GM10248 (cell line): Measurements from ENCODE around the gene BSN.

Experiments
- CTCF ChIA-PET: fragments of 300-600 bp; sonication (Branson Sonifier 250); formaldehyde crosslinking; extraction: SDS; loops from one replicate; lab custom pipeline; 2021; ENCODE audit warnings: antibody characterized with exemption; lab: Yijun Ruan, JAX
- POLR2A ChIA-PET: fragments of 350-650 bp; sonication (Branson Sonifier 250); formaldehyde crosslinking; extraction: SDS; loops from one replicate; lab custom pipeline; 2020; ENCODE audit warnings: antibody characterized with exemption; lab: Yijun Ruan, JAX
- DNase-seq: peaks from one replicate; pipeline ENCODE4 v3.0.0; 2012; ENCODE audit errors: extremely low spot score
- CTCF ChIP-seq: IDR thresholded peaks from 2 replicates; pipeline ENCODE4 v1.5.1; 2012; ENCODE audit warnings: mild to moderate bottlenecking, low read depth; ENCODE audit errors: extremely low read depth, missing control alignments, control extremely low read depth

Gene BSN

GRCh38 chr3:49661281-49661680, 107.0 kb downstream of the BSN start:
- TF ChIP-seq CTCF, result no peak
- POLR2A ChIA-PET, result no interaction called here
- CTCF ChIA-PET, result interaction anchor here (1.6 kb wide), 1 partner anchor 10 kb away, joined by 7 read pairs; no protein-coding TSS in a partner anchor
- no peak for DNase-seq

GRCh38 chr3:49662021-49662420, 107.7 kb downstream of the BSN start:
- DNase-seq, result no peak
- TF ChIP-seq CTCF, result no peak
- CTCF ChIA-PET, result interaction anchor here (1.3 to 2.0 kb wide), 2 partner anchors 10 to 122 kb away, joined by 9 to 13 read pairs; no protein-coding TSS in a partner anchor
- POLR2A ChIA-PET, result no interaction called here

DNA sequence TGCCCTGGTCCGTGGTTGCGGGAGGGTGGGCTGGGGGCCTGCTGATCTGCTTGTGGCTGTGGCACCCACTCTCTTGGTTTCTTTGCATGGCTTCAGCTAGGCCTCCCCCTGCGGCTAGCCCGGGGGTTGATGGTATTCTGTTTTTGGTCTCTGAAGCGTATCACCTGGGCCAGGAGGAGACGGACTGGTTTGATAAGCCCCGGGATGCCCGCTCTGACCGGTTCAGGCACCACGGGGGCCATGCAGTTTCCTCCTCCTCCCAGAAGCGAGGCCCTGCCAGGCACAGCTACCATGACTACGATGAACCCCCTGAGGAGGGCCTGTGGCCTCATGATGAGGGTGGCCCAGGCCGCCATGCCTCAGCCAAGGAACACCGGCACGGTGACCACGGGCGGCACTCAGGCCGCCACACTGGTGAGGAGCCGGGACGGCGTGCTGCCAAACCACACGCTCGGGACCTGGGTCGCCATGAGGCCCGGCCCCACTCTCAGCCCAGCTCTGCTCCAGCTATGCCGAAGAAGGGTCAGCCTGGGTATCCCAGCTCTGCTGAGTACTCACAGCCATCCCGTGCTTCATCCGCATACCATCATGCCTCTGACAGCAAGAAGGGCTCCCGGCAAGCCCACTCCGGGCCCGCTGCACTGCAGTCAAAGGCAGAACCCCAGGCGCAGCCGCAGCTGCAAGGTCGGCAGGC, 108.6 kb downstream of the BSN start:
- no peak for DNase-seq
- no peak for TF ChIP-seq CTCF
- POLR2A ChIA-PET, result no interaction called here
- CTCF ChIA-PET, result interaction anchor here (1.0 to 2.0 kb wide), 3 partner anchors 9 to 123 kb away, joined by 4 to 13 read pairs (median 9); no protein-coding TSS in a partner anchor

GRCh38 chr3:49663831-49664230, 109.6 kb downstream of the BSN start:
- CTCF ChIA-PET, result interaction anchor here (0.7 to 4.1 kb wide), 3 partner anchors 8 to 124 kb away, joined by 3 to 27 read pairs (median 13); no protein-coding TSS in a partner anchor
- no peak for TF ChIP-seq CTCF
- no peak for DNase-seq
- POLR2A ChIA-PET, result no interaction called here

- DNase-seq, result no peak
- POLR2A ChIA-PET, result no interaction called here
- TF ChIP-seq CTCF, result no peak
- CTCF ChIA-PET, result interaction anchor here (0.7 to 4.1 kb wide), 2 partner anchors 9 to 125 kb away, joined by 3 to 27 read pairs; no protein-coding TSS in a partner anchor
These were observed 110.0 kb downstream of the BSN start for GRCh38 chr3:49664300-49664699.

DNA sequence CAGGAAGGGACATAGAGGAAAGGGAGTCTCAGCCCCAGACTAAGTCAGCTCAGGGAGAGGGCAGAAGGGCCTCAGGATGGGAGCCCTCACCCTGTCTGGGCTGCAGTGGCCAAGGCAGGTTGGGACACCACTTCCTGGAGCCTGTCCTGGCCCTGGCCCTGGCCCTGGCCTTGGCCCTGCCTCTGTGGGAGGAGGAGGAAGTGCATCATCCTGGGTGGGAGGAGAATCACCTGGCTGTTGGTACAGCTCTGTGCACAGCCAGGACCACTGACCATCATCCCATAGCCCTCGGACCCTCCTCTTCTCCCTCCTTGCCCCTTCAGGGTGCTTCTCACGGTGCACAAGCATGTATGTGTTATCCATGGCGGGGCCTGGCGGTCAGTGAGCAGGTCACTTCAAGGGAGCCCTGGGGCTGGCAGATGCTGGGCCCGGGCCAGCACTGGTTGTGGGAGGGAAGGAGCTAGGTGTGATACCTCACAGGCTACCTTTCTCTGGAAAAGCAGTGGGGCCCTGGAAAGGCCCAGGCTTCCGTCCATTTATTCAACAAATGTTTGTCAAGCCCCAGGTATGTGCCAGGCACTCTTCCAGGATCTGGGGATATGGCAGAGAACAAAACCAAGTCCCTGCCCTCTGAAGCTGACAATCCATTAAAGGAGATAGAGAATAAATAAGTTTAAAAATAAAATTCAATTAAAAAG, 111.7 kb downstream of the BSN start:
- ChIA-PET POLR2A (no interaction called here), CTCF (interaction anchor here (0.9 to 4.1 kb wide), 2 partner anchors 14 to 127 kb away, joined by 3 to 27 read pairs; no protein-coding TSS in a partner anchor)
- no peak for TF ChIP-seq CTCF
- no peak for DNase-seq
